Right atrium auricular region (tissue), 2 donors: ENCODE data around the gene SPEF2. TPM values are rescaled to one million over a fixed set of nuclear protein-coding genes. Genes with fewer than 3 reads are reported as not detected.
"Not testable (repeated sequence)": the region's sequence is repeated elsewhere in the genome, so short reads cannot be mapped to it uniquely, and the experiment has no call there.

ENCODE experiments used
- DNase-seq: peaks from one replicate; pipeline ENCODE4 v3.0.0-alpha.2; 2019; ENCODE audit warnings: low spot score
- H3K27ac ChIP-seq, 2 donors: fragments of 200-600 bp; sonication (generic); 1 replicate in 1 of 2; 2 replicates in 1 of 2; pipeline ENCODE4 v1.5.1; 2016 to 2019
- H3K27me3 ChIP-seq, 2 donors: fragments of 200-600 bp; sonication (generic); one replicate each; pipeline versions ENCODE4 v1.5.1 to v1.6.0; 2017 to 2019
- H3K36me3 ChIP-seq: fragments of 200-600 bp; sonication (generic); one replicate; pipeline ENCODE4 v1.5.1; 2016
- H3K4me1 ChIP-seq, 2 donors: fragments of 200-600 bp; sonication (generic); one replicate each; pipeline versions ENCODE4 v1.5.1 to v1.6.0; 2017 to 2019
- H3K4me3 ChIP-seq, 2 donors: fragments of 200-600 bp; sonication (generic); 1 replicate in 1 of 2; 2 replicates in 1 of 2; pipeline ENCODE4 v1.5.1; 2017 to 2019; ENCODE audit warnings: mild to moderate bottlenecking in 1 of 2, moderate library complexity in 1 of 2
- H3K9me3 ChIP-seq, 2 donors: fragments of 200-600 bp; sonication (generic); one replicate each; pipeline ENCODE4 v1.5.1; 2019
- CTCF ChIP-seq, 2 donors: fragments of 200-600 bp; sonication (generic); IDR thresholded peaks; one replicate each; pipeline ENCODE4 v1.5.1; 2019; ENCODE audit warnings: antibody characterized with exemption in 2 of 2
- total RNA-seq, 2 donors: library from RNA; depleted of rRNA; stranded (reverse); fragments of >200 nt; gene quantifications; one replicate each; pipeline ENCODE4 v1.1.0, GENCODE V29; 2016

The SPEF2 gene
- total RNA-seq, 2 donors from 2014 or later: 0.94 to 2.0 TPM

- Histone ChIP-seq H3K36me3 (no peaks in the 10 kb centered on the region), H3K9me3 (no peaks in the 10 kb centered on the region), H3K27ac (no peak overlapping the region), H3K4me1 (no peaks in the 10 kb centered on the region), H3K4me3 (no peak overlapping the region), H3K27me3 (no peaks in the 10 kb centered on the region)
- TF ChIP-seq CTCF (IDR thresholded peaks at IDR 0.05): no peak
- no peak for DNase-seq
These were observed 50.7 kb downstream of the SPEF2 start for GRCh38 chr5:35668319-35668718.

GRCh38 chr5:35668794-35669193 is 51.1 kb downstream of the SPEF2 start:
- Histone ChIP-seq H3K9me3 (no peaks in the 10 kb centered on the region), H3K4me3 (no peak overlapping the region), H3K27me3 (no peaks in the 10 kb centered on the region), H3K4me1 (no peaks in the 10 kb centered on the region), H3K27ac (no peak overlapping the region), H3K36me3 (no peaks in the 10 kb centered on the region)
- no peak for DNase-seq
- no peak for TF ChIP-seq CTCF (IDR thresholded peaks at IDR 0.05)

DNA sequence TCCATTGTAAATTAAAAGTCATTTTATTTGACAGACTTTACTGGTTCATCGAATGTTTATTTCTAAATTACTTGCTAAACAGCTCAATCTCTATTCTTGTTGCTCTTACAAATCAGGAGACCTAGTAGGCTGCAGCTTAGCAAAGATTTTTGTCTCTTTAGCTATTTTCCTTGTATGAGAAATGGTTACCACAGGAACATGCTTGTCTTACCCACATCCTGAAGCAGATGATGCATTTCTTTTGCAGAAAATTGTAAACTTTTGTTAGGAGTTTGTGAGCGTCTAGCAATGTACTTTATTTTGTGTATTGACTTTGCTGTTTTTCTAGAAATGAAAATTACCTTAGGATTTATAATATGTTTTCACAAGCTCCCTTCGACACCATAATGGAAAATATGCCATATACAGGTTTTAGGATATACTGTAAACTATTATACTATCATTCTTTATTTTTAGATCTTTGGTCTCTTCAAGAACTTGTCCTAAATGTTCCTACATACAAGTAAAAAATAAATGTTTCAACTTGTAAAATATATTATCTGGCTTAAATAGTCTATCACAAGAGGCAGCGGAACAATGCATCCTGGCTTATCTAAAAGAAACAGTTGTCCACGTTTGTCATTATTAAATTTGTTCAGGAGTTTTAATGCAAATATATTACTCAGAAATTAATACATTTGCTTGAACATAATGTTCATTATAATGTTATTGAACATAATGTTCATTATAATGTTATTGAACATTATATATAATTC is 54.1 kb downstream of the SPEF2 start:
- no peak for TF ChIP-seq CTCF (IDR thresholded peaks at IDR 0.05)
- no peak for DNase-seq

GRCh38 chr5:35672296-35672655 is 54.6 kb downstream of the SPEF2 start:
- H3K4me1 ChIP-seq, H3K9me3 ChIP-seq, H3K27me3 ChIP-seq, H3K36me3 ChIP-seq, H3K27ac ChIP-seq, DNase-seq, H3K4me3 ChIP-seq: not testable (repeated sequence)

More for the DNA sequence above, 54.1 kb downstream of the SPEF2 start:
- no peaks in the 10 kb centered on the region for H3K27me3 ChIP-seq
- no peak overlapping the region for H3K27ac ChIP-seq
- no peaks in the 10 kb centered on the region for H3K4me1 ChIP-seq
- H3K4me3 ChIP-seq: no peak overlapping the region
- no peaks in the 10 kb centered on the region for H3K9me3 ChIP-seq
- no peaks in the 10 kb centered on the region for H3K36me3 ChIP-seq

DNA sequence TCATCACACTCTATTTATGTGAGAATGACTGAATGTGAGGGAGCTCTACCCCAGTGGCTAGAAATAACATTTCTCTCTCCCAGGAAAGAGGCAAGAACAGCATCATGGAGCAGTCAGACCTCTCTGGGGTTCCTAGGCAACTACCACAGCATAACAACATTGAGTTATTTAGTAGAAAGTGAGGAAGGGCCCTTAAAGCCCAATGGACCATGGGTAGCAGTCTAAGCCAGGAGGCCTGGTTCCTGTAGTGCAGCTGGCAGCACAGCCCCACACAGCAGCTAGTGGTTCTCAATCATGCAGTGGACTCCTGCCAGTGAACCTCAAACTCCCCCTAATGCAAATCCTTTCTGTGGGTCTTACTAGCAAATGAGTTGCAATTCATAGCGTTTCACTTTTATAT is 55.3 kb downstream of the SPEF2 start:
- no peaks in the 10 kb centered on the region for H3K9me3 ChIP-seq
- no peaks in the 10 kb centered on the region for H3K27me3 ChIP-seq
- H3K4me3 ChIP-seq: no peak overlapping the region
- H3K27ac ChIP-seq: no peak overlapping the region
- DNase-seq: no peak
- no peak for TF ChIP-seq CTCF (IDR thresholded peaks at IDR 0.05)
- H3K4me1 ChIP-seq: no peaks in the 10 kb centered on the region
- H3K36me3 ChIP-seq: no peaks in the 10 kb centered on the region

DNA sequence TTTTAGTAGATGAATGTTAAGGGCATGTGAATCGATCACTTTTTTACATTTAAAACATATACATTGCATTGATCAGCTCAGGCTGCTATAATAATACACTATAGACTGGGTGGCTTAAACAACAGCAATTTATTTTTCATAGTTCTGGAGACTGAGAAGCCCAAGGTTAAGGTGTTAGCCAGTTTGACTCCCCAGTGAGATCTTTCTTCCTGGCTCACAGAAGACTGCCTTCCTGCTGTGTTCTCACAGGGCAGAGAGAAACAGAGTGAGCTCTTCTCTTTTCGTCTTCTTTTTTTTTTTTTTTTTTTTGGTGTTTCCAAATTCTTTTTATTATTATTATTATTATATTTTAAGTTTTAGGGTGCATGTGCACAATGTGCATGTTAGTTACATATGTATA is 56.4 kb downstream of the SPEF2 start:
- Histone ChIP-seq H3K27ac (no peak overlapping the region), H3K4me1 (no peaks in the 10 kb centered on the region), H3K9me3 (no peaks in the 10 kb centered on the region), H3K36me3 (no peaks in the 10 kb centered on the region), H3K4me3 (no peak overlapping the region), H3K27me3 (no peaks in the 10 kb centered on the region)
- DNase-seq: no peak
- TF ChIP-seq CTCF (IDR thresholded peaks at IDR 0.05): no peak
